ENCODE data around the gene ALOX5. TPM values are rescaled to one million over a fixed set of nuclear protein-coding genes. Genes with fewer than 3 reads are reported as not detected.

ALOX5 gene
- total and polyA plus RNA-seq, 10 donors: 69.3 to 357 (median 154) TPM

GRCh38 chr10:45463244-45464116 lies 89.5 kb downstream of the ALOX5 start:
- Histone ChIP-seq H3K4me1 (peaks cover 35 to 98% (median 74%) of the 10 kb centered on the region in 6 donors), H3K9me3 (no peaks in the 10 kb centered on the region), H3K4me3 (peak overlapping the region in 4 of 8 donors; percentile 18 to 53 (median 22)), H3K27me3 (replicated peaks in 1 of 7) (no peaks in the 10 kb centered on the region), H3K36me3 (peaks cover 0 to 42% (median 7%) of the 10 kb centered on the region in 6 donors), H3K27ac (peak overlapping the region in 7 of 8 donors; percentile 69 to 88 (median 84))
- intact Hi-C loops (cut with DNase I; ENCODE audit: low total_unique reads): loop anchor here (10.0 kb wide), 3 partner anchors 131 to 211 kb away; partner anchors contain the start of gene ZFAND4
- peak in 1 of 3 donors; percentile 20 for TF ChIP-seq POLR2AphosphoS5 (IDR thresholded peaks at IDR 0.05)
- no peak for TF ChIP-seq POLR2A (IDR thresholded peaks at IDR 0.05)
- TF ChIP-seq CTCF (IDR thresholded peaks at IDR 0.05 in 8 of 11, conservative IDR thresholded peaks at IDR 0.05 in 3 of 11): peak in 1 of 11 experiments; percentile 12
- 63 to 90% (median 78%) methylated on average over 23 of the region's 23 CpGs for WGBS, 5 donors
- peak; percentile 88 for DNase-seq

- Histone ChIP-seq H3K36me3 (peaks cover 0 to 33% (median 0%) of the 10 kb centered on the region in 6 donors), H3K9me3 (no peaks in the 10 kb centered on the region), H3K4me3 (peak overlapping the region in 1 of 8 donors; percentile 15), H3K4me1 (peaks cover 34 to 86% (median 68%) of the 10 kb centered on the region in 6 donors), H3K27me3 (replicated peaks in 1 of 7) (no peaks in the 10 kb centered on the region), H3K27ac (peak overlapping the region in 4 of 8 donors; percentile 84 to 88 (median 85))
- TF ChIP-seq CTCF (IDR thresholded peaks at IDR 0.05 in 8 of 11, conservative IDR thresholded peaks at IDR 0.05 in 3 of 11) (peak; percentile 70 to 95 (median 92)), POLR2AphosphoS5 (IDR thresholded peaks at IDR 0.05) (peak in 2 of 3 donors; percentile 36 to 57), POLR2A (IDR thresholded peaks at IDR 0.05) (no peak)
- intact Hi-C loops (cut with DNase I; ENCODE audit: low total_unique reads): loop anchor here (10.0 kb wide), 3 partner anchors 130 to 210 kb away; partner anchors contain the start of gene ZFAND4
- DNase-seq: peak; percentile 94
- 19 to 27% (median 20%) methylated on average over 5 to 6 of the region's 6 CpGs for WGBS, 5 donors
Measured at GRCh38 chr10:45464958-45465567, 91.0 kb downstream of the ALOX5 start.

- TF ChIP-seq CTCF (IDR thresholded peaks at IDR 0.05 in 8 of 11, conservative IDR thresholded peaks at IDR 0.05 in 3 of 11): no peak
- TF ChIP-seq POLR2AphosphoS5 (IDR thresholded peaks at IDR 0.05): peak in 2 of 3 donors; percentile 28 to 41
- Histone ChIP-seq H3K27ac (peak overlapping the region in 3 of 8 donors; percentile 29 to 41 (median 40)), H3K4me1 (peaks cover 19 to 86% (median 65%) of the 10 kb centered on the region in 6 donors), H3K36me3 (peaks cover 0 to 22% (median 0%) of the 10 kb centered on the region in 6 donors), H3K4me3 (no peak overlapping the region), H3K27me3 (replicated peaks in 1 of 7) (no peaks in the 10 kb centered on the region), H3K9me3 (no peaks in the 10 kb centered on the region)
- 35 to 57% (median 46%) methylated on average over 5 of the region's 5 CpGs for WGBS, 5 donors
- peak; percentile 77 for DNase-seq
- intact Hi-C loops (cut with DNase I; ENCODE audit: low total_unique reads): loop anchor here (10.0 kb wide), 3 partner anchors 128 to 212 kb away; partner anchors contain the start of gene ZFAND4
Measured at GRCh38 chr10:45466784-45467183, 92.8 kb downstream of the ALOX5 start.

All from spleen (tissue), 11 donors.